GM19023 (cell line): ENCODE data around the gene B4GALNT1.
A peak's percentile ranks its signal among the peaks of the same experiment; 100 is the strongest.
"Not testable (repeated sequence)": the region's sequence is repeated elsewhere in the genome, so short reads cannot be mapped to it uniquely, and the experiment has no call there.

Experiments
- ATAC-seq: cut with Tn5 transposase; IDR thresholded peaks from one replicate; pipeline ENCODE4 v1.9.1; 2021; ENCODE audit warnings: mild to moderate bottlenecking, moderate library complexity; ENCODE audit not compliant: unreplicated experiment

Gene B4GALNT1

DNA sequence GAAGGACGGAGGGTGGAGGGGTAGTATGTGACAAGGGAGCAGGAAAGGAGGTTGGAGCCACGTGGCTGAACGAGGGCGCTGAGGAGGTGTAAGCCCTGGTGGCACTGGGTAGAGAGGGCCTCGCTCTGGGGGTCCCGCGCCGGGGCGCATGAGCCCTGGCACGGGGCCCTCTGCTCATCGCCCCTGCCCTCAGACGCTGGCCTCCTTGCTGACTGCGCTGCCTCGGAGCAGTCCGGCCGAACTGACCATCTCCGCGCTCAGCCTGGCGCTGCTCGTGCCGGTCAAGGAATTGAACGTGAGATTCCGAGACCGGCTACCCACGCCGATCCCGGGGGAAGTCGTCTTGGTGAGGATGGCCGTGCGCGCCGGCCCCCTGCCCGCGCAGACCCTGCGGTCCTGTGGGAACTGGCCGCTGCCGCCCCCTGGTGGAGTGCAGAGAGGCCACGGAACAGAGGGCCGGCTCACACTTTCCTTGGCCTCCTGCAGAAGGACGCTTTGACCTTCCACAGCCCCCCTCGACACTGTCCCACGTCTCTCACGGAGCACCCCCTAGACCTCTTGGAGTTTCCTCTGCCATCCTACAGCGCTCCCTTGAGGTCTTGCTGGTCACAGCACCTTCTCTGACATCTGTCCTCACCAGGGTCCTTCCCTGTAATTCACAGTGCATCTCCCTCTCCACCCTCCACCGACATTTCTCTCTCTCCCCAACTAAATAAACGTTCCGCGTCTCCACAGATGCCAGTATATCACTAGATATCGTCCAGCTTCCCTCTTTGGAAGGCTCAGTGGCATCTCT is 11.3 kb downstream of the B4GALNT1 start:
- no peak for ATAC-seq

DNA sequence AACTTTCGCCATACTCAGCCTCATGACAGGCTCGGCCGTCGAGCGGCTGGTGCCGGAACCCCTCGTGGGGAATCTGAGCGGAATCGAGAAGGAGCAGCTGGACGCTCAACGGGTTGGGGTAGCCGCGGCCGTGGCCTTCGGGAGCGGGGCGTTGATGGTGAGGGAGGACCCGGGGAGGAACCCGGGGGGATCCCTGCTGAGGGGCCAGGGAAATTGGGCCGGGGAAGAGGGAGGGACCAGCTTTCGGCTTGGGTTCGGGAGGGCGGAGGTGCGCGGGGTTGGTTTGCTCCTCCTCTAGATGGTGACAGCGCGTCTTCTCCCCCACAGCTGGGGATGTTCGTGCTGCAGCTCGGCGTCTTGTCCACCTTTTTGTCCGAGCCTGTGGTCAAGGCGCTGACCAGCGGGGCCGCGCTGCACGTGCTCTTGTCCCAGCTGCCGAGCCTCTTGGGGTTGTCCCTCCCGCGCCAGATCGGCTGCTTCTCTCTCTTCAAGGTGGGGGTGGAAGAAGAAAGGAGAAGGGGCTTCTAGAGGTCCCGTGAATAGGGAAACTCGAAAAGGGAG is 12.0 kb downstream of the B4GALNT1 start:
- no peak for ATAC-seq

DNA sequence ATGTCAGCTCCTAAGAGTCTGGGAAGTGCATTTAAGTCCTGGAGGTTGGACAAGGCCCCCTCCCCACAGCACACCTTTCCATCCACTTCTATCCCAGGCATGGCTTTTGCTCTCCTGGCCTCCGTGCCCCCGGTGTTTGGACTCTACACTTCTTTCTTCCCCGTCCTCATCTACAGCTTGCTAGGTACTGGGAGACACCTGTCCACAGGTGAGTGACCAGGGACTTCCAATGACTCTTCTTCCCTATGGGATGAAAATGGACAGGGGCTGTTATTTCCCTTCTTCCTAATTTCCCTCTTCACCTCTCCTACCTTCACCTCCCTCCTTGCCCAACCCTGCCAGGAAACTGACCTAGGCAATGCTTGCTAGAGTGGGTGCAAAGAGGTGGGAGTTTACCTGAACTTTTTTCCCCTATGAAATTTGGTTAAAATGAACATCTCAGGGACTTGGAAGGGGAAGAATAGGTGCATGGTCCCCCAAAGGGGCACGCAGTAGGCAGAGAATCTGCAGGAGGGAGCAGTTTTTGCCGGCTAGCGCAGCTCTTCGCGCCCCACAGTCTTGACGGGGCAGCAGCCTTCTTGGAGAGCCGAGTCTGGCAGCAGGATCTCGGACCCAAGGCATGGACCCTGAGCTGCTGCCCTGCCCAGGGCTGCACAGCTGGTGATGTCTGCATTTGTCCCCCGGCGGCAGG is 12.6 kb downstream of the B4GALNT1 start:
- no peak for ATAC-seq

DNA sequence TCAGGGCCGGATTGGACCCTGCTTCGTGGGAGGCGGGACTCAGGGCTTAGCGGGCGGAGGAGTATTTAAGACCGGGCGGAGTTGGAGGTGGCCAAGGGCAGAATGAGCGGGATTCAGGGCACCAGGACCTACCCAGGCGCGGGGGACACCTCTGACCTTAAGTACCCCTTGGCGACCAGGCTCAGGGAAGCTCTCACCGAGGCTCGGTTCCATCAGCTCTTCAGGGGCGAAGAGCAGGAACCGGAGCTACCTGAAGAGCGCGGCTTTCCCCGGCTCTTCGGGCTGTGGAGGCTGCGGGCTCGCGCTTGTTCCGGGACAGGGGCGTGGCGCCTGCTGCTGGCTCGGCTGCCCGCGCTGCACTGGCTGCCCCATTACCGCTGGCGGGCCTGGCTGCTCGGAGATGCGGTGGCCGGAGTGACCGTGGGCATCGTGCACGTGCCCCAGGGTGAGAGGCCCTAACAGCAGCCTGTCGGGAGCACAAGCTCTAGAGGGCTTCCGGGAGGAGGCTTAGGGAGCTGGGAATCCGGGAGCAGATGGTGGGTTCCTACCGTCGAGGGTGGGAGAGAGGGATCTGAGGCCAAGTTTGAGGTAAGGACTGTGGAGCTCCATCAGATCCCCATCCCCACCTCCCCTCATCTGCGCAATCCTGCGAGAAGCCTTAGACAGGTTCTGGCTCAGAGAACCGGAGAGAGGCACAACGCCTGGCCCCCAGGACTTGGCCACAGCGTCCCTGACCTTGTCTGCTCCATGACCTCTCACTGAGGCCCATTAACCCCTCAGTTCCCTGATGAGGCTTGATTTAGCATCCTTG is 13.4 kb downstream of the B4GALNT1 start:
- no peak for ATAC-seq

DNA sequence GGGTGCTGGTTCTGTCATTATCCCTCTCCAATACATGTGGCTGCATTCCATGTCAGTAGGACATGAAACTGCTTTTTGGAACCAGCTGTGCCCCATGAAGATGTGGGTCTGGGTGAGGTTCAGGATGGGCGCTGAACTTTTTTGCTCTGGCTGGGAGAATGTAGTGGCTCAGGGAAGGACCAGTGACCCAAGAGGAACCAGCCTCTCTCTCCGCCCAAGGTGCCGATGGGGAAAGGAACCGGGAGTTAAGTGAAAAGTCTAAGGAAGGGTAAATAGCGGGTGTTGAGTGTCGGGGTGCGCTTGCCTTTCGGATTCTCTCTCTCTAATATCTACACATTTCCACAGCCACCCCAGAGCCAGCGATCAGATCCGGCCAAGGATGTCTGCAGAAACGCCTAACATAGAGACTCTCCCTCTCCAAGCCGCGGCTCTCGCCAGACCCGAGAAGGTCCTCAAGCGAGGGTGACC is 14.0 kb downstream of the B4GALNT1 start:
- no peak for ATAC-seq

DNA sequence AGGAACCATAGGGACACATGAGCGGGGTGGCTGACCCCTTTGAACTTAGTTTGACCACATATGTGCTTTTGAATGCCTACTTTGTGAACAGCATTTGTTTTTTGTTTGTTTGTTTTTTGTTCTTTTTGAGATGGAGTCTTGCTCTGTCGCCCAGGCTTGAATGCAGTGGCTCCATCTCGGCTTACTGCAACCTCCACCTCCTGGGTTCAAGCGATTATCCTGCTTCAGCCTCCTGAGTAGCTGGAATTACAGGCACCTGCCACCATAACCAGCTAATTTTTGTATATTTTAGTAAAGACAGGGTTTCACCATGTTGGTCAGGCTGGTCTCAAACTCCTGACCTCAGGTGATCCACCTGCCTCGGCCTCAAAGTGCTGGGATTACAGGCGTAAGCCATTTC is 14.6 kb downstream of the B4GALNT1 start:
- ATAC-seq: not testable (repeated sequence)

DNA sequence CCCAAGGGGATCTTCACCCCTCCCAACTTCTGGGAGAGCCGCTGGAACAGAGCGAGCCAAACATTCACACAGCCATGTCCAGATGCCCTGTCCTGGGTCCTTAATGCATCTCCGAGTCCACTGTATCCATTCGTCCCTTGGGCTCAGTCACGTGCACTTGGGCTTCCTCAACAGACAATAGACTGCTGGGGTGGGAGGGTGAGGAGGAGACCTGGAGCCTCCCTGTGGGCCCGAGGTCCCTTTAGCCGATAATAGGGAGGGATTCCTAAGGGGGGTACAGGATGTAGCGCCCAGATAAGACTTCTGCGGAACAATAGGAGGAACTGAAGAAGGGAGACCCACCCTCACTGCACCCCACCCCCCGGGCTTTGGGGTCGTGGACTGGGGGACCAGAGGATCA is 15.1 kb downstream of the B4GALNT1 start:
- no peak for ATAC-seq

DNA sequence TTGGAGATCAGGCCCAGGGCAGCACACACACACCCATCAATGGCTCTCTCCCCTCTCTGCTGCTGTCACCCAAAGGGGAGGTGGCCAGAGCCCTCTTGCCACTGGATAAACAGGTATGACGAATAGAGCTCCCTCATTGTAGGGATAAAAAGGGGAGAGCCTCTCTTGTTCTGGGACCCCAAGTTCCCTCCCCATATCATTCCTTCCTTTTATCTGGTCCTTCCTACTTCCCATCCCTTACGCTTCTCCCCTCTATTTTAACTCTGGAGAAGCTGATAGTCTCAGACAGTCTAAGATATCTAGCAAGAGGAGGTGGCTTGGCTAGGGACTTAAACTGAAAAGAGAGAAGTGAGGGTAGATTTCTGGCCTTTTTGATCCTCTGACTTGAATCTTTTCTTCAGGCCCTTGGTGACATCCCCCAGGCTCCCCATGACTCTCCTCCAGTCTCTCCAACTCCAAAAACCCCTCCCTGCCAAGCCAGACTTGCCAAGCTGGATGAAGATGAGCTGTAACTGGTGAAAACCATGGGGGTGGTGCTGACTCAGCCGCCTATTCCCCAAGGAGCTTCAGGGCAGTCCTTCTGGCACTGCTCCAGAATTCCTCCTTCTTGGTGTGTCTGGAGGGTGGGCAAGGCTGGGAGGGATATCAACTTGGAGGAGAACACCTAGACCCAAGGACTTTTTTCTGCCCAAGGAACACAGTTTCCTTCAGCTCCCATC is 16.5 kb downstream of the B4GALNT1 start:
- ATAC-seq: no peak

DNA sequence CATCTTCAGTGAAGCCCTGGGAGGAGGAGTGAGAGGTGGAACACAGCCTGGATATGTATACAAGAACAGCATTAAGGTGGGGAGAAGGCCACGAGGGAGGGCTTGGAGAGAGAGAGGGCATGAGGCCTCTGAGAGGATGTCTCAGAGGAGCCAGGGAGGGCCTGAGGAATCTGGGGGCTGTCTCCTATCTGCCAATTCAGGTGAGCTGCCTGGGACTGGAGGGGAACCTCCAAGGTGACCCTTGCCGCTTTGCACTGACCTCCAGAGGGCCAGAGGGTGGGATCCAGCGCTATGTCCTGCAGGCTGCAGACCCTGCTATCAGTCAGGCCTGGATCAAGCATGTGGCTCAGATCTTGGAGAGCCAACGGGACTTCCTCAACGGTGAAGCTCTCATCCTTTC is 17.4 kb downstream of the B4GALNT1 start:
- ATAC-seq: no peak

DNA sequence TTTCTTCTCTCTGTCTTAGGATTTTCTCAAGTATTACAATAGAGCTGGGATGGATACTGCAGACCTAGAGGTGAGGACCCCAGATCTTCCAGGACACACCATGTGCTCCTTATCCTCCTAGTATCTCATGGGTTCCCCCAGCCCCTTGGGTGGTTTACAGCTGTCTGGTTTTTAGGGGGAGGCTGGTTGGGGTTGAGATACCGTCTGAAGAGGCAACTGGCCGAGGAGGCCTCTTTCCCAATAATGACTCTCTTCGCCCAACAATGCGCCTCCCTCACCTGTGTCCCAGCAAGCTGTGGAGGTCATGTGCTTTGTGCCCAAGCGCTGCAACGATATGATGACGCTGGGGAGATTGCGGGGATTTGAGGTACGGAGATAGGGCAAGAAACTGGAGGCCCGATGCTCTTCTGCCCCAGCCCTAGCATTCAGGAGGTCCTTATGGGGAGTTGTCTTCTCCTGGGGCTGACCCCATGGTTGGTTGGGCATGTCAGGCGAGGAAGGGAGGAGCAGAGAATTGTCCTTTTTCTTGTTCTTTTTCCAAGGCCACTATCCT is 18.0 kb downstream of the B4GALNT1 start:
- ATAC-seq: no peak

DNA sequence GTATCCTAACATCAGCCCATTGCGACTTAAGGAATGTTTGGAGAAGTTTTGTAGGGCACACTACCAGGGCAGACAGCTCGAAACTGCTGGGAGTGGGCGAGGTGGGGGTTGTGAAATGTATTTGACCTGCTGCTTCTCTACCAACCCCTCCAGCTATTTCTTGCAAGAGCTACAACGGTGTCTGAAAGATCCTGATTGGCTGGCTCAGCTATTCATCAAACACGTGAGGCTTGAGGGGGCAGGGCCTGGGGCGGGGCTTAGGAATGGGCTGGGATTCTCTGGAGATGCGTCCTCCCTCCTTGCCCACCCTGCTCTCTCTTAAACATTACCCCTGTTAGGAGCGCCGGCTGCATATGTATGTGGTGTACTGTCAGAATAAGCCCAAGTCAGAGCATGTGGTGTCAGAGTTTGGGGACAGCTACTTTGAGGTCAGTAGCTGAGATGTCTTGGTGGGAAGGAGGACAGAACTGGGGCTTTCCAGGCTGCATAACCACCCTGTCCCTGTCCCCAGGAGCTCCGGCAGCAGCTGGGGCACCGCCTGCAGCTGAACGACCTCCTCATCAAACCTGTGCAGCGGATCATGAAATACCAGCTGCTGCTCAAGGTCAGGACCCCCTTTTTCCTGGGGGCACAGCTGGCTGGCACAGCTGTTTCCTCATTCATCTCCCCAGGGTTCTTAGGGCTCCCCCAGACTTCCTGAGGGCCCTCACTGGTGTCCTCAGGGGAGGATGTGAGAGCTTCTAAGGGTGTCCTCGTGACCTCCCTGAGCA is 18.6 kb downstream of the B4GALNT1 start:
- ATAC-seq: peak; percentile 54

DNA sequence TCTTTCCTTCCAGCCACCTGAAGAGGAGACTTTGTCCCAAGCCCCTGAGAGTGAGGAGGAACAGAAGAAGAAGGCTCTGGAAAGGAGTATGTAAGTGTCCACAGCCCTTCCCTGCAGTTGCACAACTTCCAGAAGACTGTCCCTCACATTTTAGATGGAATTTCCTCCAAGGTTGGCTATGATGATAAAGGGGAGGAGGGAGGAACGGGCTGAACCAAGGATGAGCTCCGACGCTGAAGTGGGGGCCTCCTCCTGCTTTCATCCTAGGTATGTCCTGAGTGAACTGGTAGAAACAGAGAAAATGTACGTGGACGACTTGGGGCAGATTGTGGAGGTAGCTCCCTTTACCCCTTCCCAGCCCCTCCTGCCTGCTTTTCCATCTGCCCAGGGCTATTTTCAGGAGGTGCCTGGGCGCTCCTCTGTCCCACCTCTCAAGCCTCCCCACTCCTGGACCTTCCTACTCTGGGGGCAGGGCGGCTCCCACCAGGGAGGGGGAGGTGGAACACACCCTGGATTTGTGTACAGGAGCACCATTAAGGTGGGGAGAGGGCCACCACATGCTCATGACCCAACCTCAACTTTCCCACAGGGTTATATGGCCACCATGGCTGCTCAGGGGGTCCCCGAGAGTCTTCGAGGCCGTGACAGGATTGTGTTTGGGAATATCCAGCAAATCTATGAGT is 19.4 kb downstream of the B4GALNT1 start:
- no peak for ATAC-seq

DNA sequence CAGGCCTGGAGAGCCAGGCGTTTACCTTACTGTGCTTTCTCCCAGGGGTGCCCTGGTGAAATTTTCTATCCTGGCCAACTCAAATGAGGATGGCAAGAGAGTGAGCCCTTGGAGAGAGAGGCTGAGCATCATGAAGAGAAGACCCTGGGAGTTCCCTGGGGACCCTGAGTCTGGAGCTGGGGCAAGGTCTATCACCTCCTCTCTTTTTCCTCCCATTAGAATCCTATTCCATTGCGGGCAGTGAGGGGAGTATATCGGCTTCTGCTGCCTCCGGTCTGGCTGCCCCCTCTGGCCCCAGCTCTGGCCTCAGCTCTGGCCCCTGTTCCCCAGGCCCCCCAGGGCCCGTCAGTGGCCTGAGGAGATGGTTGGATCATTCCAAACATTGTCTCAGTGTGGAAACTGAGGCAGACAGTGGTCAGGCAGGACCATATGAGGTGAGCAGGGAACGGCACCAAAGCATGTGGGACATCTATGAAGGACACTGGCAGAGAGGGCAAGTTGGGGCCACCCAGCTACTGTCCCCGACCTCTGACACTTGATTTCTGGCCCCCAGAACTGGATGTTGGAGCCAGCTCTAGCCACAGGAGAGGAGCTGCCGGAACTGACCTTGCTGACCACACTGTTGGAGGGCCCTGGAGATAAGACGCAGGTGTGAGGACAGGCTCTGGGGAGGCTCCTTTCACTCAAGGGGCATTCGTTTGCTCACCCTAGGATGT is 20.1 kb downstream of the B4GALNT1 start:
- ATAC-seq: no peak

DNA sequence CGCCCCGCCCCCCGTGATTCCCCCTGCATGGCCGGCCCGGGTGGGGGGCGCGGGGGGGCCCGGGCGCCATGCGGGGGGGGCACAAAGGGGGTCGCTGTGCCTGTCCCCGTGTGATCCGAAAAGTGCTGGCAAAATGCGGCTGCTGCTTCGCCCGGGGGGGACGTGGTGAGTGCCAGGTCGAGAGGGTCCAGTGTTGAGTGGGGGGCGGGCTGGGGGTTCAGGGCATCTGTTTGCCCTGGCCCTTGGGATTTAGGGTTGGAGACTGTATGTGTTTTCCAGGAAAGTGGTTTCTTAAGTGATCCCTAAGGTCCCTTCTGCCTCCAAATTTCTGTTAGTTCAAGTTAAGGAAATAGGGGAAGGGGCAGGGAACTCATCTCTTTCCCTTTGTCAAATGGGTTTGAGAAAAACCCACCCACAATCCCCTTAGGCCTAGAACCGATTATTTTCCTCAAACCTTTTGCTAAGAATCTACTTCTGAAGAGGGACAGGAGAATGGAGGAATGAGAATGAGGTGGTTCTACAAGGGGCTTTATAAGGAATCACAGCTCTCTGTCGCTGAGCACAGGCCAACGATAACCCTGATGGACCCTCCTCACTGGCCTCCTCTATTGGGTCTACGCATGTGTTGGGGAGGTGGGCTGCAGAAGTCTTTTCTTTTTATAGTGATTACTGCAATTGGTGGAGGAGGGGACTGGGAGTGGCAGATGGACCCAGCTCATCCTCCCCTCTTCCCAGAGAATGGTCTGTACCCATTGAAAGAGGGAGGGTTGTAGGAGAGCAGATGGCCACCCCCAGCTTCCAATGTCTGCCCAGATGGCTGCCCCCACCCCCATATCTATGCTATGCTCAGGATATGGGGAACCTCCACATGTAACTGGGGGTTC is 20.9 kb downstream of the B4GALNT1 start:
- ATAC-seq: no peak

DNA sequence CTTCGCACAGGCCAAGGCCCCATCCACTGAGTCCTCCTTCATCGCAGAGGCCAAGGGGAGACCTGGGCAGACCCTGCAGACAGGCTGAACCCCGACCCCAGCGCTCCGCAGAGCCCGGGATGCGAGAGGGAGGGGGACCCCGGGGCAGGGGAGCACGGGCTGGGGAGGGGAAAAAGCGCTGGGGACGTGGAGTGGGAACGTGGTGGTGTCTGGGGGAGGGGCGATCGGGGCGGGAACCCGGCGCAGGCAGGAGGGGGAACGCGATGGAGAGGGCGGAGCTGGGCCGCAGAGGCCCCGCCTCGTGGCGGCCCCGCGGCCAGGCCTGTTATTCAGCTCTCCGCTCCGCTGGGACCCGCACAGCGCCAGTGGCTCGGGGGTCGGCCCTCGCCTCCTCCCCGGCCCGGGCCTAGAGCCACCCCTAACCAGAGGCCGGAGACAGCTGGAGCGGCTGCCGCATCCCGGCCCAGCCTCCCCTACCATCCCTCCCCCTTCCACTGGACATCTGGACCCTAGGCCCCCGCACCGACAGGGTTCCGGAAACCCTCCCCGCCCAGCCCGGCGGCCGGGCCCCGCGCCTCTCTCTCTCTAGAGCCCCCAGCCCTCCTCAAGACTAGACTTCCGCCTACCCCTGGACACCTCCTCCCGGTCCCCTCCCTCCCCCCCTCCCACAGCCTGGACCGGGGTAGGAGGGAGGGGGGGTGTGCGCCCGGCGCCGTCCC is 21.7 kb downstream of the B4GALNT1 start, which contains the start of gene ARHGEF25:
ARHGEF25 (plus strand) TSS at position 328 of the 719 bp plus-strand sequence. CDS start 460 bp downstream, outside the sequence.
- peak; percentile 52 for ATAC-seq

DNA sequence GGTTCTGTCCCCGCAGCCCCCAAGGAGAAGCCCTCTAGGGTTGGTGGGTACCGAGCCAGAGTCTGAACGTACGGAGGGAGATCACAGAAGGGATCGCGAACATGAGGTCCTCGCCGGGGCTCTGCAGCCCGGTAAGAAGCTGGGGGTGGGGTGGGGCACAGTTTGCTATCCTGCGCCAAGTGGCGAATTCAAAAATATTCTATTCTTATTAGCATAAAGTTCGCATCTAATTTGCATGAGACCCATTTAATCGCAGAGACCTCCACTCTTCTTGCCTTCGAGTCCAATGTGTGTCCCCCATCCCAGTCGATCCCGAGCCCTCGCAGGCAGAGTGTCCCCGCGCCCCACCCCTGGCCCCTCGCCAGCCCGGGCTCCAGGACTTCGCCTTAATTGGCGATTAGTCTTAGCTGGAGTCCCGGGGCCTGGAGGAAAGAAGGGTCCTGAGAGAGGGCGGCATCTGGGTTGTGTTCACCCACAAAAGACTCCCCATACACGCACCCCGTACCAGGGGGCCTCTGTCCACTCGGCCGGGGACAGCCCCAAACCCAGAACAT is 22.4 kb downstream of the B4GALNT1 start:
- ATAC-seq: no peak
